ENCODE data around the gene SMARCA2.
A peak's percentile ranks its signal among the peaks of the same experiment; 100 is the strongest.

The SMARCA2 gene

DNA sequence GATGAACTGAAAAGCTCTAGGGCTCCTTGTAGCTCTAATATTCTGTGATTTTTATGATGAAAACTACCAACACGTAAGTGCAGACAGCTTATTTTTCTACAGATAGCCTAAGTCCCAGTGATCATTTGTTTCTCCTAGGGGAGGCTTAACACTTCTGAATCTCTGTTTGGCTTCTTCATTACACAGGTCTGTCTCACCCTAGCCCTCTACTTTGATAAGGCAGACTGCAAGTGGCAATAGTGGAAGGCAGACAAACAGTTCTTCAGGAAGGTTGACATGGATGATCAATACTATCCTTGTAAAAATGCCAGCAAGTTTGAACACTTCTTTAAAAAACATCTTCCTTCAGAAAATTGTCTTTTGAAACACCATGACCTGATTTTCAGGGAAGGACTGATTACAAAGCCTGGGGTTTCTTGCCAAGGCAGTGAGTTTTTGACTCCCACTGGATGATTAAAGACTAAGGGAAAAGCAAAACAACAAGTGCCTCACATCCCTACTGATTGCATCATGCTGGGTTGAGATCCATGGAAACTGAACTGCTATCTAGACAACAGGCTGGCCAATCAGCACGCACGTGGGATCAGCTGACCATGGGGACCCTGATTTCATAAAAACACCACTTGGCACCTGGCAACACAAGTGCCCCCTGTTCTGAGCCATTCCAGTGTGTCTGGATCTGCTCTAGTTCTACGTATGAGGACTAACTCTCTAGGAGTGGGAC is 212.2 kb downstream of the SMARCA2 start:
- DNase-seq, result no peak

GRCh38 chr9:2228132-2228531 is 213.0 kb downstream of the SMARCA2 start:
- DNase-seq, result no peak

GRCh38 chr9:2228641-2229040 is 213.5 kb downstream of the SMARCA2 start:
- no peak for DNase-seq

GRCh38 chr9:2229109-2229721 is 214.1 kb downstream of the SMARCA2 start:
- no peak for DNase-seq

DNA sequence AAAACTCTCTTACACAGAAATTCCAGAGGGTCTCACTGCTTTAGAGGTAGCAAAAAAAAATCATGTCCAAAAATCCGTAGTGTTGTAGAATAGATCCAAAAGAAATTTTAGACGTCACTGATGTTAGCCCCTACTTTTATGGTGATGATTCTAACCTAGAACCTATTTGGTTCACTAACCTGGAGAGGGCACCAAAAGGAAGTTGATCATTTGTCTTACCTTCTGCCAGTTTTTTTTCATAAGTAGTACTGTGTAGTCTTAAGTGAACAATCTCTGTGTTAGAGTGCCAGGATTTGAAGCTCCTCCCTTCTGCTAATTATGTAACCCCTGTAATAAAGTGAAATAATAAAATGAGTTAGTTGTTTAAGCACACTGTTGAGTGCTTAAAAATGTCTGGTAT is 215.2 kb downstream of the SMARCA2 start:
- DNase-seq, result no peak

DNA sequence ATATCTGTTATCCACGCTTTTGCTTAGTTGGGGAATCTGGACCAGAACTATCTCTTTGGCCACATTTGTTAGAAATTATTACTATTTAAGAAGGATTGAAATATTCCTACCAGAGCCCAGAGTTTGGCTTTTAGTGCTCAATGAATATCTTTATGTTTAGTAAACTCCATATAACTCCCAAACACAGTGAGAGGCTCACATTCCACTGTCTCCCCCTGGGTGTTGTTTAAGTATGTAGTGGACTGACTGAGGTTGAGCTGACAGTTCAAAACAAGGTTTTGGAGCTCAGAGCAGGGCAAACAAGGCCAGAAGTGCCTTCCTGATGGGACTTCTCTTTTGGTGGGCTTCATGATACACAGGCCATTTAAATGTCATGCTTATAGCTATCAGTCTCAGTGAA is 216.0 kb downstream of the SMARCA2 start:
- DNase-seq, result no peak

- DNase-seq, result no peak
These were observed 216.7 kb downstream of the SMARCA2 start for GRCh38 chr9:2231829-2232228.

DNA sequence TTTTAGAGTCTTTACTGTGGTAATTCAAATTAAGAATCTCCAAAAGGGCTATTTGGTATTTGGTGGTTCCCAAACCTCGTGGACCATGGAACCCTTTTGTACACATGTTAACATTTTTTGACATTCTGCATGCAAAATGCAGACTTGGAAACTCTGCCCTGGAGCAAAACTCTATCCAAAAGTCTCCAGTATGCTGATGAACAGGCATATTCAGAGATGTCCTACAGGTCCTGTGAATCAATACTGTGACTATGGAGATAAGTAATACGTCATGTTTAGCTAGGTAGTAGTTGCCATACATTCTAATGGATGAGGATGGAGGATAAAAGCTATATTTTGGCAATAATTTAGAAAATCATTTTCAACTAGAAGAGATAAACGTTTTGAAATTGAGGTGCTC is 218.1 kb downstream of the SMARCA2 start:
- DNase-seq, result no peak

DNA sequence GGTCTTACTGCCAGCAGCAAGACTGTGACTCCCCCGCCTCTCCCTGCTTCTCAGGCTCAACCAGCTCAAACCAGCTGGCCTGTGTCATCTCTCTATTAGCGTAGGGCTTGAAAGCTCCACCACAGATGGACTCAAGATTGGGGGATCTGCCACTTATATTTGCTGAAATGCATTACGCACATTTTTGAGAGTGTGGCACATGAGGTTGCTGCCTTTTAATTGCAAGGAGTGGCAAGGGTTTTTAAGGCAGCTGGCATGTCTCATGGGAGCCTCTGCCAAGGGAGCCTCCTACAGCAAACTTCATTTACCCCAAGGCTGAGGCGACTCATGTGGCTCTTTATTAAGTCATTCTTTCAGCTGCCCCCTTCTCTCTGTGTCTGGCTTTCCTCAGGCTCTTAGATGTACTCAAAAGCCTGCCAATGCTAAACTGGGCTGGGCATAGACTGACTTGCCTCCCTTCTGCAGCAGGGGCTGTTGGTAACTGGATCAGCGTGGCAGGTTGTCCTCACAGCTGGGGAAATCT is 219.3 kb downstream of the SMARCA2 start:
- DNase-seq, result no peak

GRCh38 chr9:2235623-2236022 is 220.5 kb downstream of the SMARCA2 start:
- no peak for DNase-seq

- DNase-seq, result no peak
These were observed 221.7 kb downstream of the SMARCA2 start for GRCh38 chr9:2236850-2237249.

- DNase-seq, result no peak
These were observed 226.3 kb downstream of the SMARCA2 start for GRCh38 chr9:2241461-2241835.

- DNase-seq, result peak; percentile 48
These were observed 226.9 kb downstream of the SMARCA2 start for GRCh38 chr9:2241836-2242741.

DNA sequence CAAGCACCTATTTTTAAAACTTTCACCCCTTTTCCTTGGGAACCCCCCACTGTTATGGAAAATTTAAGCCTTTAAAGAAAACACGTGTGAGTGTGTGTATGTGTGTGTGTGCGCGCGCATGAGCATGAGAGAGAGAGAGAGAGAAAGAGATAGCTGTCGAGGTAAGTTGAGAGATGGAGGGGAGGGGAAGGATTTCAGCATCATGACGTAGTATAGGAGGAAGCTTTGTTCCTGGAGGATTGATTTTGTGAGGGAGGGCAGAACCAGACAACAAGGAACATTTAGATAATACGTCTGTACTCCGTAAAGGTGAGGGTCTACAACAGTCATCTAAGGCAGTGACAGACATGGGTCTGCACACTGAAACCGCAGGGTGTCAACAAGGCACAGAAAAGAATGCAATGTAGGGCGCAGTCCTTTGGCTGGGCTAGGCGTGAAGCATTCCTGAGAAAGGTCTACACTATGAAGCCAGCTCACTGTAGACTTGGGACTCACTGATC is 227.7 kb downstream of the SMARCA2 start:
- DNase-seq, result no peak

All from central memory CD4-positive, alpha-beta T cell (primary cell).